ENCODE results near the gene KRTAP4-7. TPM values are rescaled to one million over a fixed set of nuclear protein-coding genes. Genes with fewer than 3 reads are reported as not detected.
A peak's percentile ranks its signal among the peaks of the same experiment; 100 is the strongest.
"Not testable (repeated sequence)": the region's sequence is repeated elsewhere in the genome, so short reads cannot be mapped to it uniquely, and the experiment has no call there.

Gene KRTAP4-7
- total RNA-seq, 1 experiment from 2014 or later: not detected

DNA sequence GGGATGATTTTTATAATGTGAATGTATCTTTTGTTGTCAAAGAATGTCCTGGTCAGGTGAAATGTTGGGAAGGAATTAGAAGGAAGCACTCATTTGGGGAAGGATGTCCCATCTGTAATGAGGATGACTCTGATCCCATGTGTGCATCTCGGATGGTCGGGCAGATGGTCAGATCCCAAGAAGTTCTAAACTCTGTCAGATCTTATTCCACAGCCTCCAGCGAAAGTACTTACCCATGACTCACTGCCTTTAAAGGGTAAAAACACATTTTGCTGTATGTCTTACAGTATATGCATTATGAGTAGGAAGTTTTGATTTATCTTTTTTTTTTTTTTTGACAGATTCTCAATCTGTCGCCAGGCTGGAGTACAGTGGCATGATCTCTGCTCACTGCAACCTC lies 34.8 kb downstream of the KRTAP4-7 start:
- POLR2A ChIA-PET: no interaction called here
- TF ChIP-seq, protein P1, sequence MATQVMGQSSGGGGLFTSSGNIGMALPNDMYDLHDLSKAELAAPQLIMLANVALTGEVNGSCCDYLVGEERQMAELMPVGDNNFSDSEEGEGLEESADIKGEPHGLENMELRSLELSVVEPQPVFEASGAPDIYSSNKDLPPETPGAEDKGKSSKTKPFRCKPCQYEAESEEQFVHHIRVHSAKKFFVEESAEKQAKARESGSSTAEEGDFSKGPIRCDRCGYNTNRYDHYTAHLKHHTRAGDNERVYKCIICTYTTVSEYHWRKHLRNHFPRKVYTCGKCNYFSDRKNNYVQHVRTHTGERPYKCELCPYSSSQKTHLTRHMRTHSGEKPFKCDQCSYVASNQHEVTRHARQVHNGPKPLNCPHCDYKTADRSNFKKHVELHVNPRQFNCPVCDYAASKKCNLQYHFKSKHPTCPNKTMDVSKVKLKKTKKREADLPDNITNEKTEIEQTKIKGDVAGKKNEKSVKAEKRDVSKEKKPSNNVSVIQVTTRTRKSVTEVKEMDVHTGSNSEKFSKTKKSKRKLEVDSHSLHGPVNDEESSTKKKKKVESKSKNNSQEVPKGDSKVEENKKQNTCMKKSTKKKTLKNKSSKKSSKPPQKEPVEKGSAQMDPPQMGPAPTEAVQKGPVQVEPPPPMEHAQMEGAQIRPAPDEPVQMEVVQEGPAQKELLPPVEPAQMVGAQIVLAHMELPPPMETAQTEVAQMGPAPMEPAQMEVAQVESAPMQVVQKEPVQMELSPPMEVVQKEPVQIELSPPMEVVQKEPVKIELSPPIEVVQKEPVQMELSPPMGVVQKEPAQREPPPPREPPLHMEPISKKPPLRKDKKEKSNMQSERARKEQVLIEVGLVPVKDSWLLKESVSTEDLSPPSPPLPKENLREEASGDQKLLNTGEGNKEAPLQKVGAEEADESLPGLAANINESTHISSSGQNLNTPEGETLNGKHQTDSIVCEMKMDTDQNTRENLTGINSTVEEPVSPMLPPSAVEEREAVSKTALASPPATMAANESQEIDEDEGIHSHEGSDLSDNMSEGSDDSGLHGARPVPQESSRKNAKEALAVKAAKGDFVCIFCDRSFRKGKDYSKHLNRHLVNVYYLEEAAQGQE (IDR thresholded peaks at IDR 0.05; ENCODE audit: insufficient read depth in 1 of 2, low read depth in 2 of 2, low read length in 1 of 2): no peak
- Histone ChIP-seq H3K27me3 (ENCODE audit: control insufficient read depth, insufficient read depth, low read length) (no peaks in the 10 kb centered on the region), H3K9me3 (ENCODE audit: control insufficient read depth, insufficient read depth, low read depth, low read length) (no peaks in the 10 kb centered on the region), H3K4me1 (ENCODE audit: control insufficient read depth, insufficient read depth, low read length) (no peaks in the 10 kb centered on the region), H3K27ac (ENCODE audit: low read length) (no peak overlapping the region), H3K4me3 (ENCODE audit: low read depth in 2 of 2, low read length in 2 of 2) (no peak overlapping the region), H3K36me3 (ENCODE audit: control insufficient read depth, insufficient read depth, low read length) (no peaks in the 10 kb centered on the region)
- DNase-seq (ENCODE audit: low read depth, low spot score) (no peak), ATAC-seq (no peak)
- no TSS peak for BruUV-seq (replicated peaks)
- CTCF ChIA-PET: no interaction called here
- in situ Hi-C loops (cut with HindIII; ENCODE audit: low pct_unique_long_range_greater_than_20kb, low sequenced_read_pairs): no loop called here
- intact Hi-C loops (cut with micrococcal nuclease; ENCODE audit: unreplicated experiment): no loop called here

DNA sequence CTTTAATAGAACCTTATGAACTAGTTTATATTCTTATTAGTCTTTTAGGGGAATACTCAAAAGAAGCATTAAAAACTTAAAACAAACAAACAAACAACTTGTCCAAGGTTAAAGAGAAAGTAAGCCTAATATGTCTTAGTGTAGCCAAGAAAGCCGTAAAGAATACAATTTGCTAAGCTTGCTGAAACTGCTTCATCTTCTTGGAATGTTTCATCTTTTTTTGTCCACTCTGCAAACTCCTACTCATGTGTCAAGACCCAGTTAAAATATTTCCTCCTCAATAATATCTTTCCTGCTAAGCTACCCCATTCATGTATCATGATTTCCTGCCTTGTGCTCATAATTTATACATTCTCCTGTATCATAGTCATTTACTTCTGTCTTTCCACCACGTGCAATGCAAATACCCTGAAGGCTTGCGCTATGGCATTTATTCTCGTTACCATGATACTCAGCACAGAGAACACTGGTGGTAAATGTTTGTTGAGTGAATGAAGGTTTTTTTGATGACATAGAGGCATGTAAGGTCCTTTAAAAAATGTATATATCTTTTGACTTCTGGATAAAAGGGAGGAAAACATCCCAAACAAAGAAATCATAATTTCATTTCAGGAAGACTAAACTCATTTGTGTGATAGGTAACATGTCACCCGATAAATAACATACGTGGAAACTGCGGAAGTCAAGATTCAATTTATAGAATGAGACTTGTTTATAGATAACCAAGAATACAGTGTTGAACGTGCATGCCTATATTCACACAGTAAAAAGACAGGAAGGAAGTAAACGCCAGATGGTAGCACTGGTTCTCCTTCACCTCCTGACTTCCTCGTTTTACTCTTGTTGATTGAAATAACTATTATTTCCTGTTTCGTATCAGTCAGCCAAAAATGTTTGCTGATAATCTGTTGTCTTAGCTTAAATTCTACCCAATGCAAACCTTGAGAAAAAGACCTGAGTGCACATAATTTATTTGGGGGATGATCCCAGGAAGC lies 36.0 kb downstream of the KRTAP4-7 start:
- H3K27ac ChIP-seq (ENCODE audit: low read length); POLR2A ChIA-PET; H3K36me3 ChIP-seq (ENCODE audit: control insufficient read depth, insufficient read depth, low read length); H3K4me1 ChIP-seq (ENCODE audit: control insufficient read depth, insufficient read depth, low read length); CTCF ChIA-PET; BruUV-seq (replicated peaks); H3K27me3 ChIP-seq (ENCODE audit: control insufficient read depth, insufficient read depth, low read length); H3K9me3 ChIP-seq (ENCODE audit: control insufficient read depth, insufficient read depth, low read depth, low read length); in situ Hi-C loops (cut with HindIII; ENCODE audit: low pct_unique_long_range_greater_than_20kb, low sequenced_read_pairs); H3K4me3 ChIP-seq (ENCODE audit: low read depth in 2 of 2, low read length in 2 of 2); DNase-seq (ENCODE audit: low read depth, low spot score); intact Hi-C loops (cut with micrococcal nuclease; ENCODE audit: unreplicated experiment): not testable (repeated sequence)
- ATAC-seq: 0 out of 2 replicates have a peak, but pooled peaks have one; percentile 48

DNA sequence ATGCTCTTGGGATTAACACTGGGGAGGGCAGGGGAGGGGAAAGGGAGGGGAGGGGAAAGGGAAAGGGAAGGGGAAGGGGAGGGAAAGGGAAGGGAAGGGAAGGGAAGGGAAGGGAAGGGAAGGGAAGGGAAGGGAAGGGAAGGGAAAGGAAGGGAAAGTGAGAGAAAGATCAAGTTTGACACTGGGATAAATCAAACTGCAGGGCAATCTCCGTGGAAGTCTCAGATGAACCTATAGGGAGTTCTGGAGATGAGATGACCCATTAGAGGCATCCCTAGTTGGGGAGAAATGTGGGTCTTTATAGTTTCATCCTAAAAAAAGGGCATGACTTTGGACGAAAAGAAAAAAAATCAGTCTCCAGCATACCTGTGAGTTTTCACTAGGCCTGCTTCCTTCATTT lies 37.8 kb downstream of the KRTAP4-7 start:
- Histone ChIP-seq H3K4me3 (ENCODE audit: low read depth in 2 of 2, low read length in 2 of 2) (no peak overlapping the region), H3K27ac (ENCODE audit: low read length) (no peak overlapping the region), H3K4me1 (ENCODE audit: control insufficient read depth, insufficient read depth, low read length) (no peaks in the 10 kb centered on the region), H3K36me3 (ENCODE audit: control insufficient read depth, insufficient read depth, low read length) (no peaks in the 10 kb centered on the region), H3K9me3 (ENCODE audit: control insufficient read depth, insufficient read depth, low read depth, low read length) (no peaks in the 10 kb centered on the region), H3K27me3 (ENCODE audit: control insufficient read depth, insufficient read depth, low read length) (no peaks in the 10 kb centered on the region)
- ChIA-PET POLR2A (no interaction called here), CTCF (no interaction called here)
- DNase-seq (ENCODE audit: low read depth, low spot score) (no peak), ATAC-seq (no peak)
- BruUV-seq (replicated peaks): no TSS peak
- TF ChIP-seq TCF7L2 (IDR thresholded peaks at IDR 0.05; ENCODE audit: low read depth, low read length) (no peak), SIN3A (IDR thresholded peaks at IDR 0.05; ENCODE audit: borderline replicate concordance, insufficient read depth, low read depth, low read length) (no peak), POLR2AphosphoS5 (IDR thresholded peaks at IDR 0.05; ENCODE audit: low read depth, low read length) (no peak)
- TF ChIP-seq, protein P1 (IDR thresholded peaks at IDR 0.05; ENCODE audit: insufficient read depth in 1 of 2, low read depth in 2 of 2, low read length in 1 of 2): no peak
- TF ChIP-seq, protein P2, sequence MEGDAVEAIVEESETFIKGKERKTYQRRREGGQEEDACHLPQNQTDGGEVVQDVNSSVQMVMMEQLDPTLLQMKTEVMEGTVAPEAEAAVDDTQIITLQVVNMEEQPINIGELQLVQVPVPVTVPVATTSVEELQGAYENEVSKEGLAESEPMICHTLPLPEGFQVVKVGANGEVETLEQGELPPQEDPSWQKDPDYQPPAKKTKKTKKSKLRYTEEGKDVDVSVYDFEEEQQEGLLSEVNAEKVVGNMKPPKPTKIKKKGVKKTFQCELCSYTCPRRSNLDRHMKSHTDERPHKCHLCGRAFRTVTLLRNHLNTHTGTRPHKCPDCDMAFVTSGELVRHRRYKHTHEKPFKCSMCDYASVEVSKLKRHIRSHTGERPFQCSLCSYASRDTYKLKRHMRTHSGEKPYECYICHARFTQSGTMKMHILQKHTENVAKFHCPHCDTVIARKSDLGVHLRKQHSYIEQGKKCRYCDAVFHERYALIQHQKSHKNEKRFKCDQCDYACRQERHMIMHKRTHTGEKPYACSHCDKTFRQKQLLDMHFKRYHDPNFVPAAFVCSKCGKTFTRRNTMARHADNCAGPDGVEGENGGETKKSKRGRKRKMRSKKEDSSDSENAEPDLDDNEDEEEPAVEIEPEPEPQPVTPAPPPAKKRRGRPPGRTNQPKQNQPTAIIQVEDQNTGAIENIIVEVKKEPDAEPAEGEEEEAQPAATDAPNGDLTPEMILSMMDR (IDR thresholded peaks at IDR 0.05): no peak
- in situ Hi-C loops (cut with HindIII; ENCODE audit: low pct_unique_long_range_greater_than_20kb, low sequenced_read_pairs) (no loop called here), intact Hi-C loops (cut with micrococcal nuclease; ENCODE audit: unreplicated experiment) (no loop called here)

DNA sequence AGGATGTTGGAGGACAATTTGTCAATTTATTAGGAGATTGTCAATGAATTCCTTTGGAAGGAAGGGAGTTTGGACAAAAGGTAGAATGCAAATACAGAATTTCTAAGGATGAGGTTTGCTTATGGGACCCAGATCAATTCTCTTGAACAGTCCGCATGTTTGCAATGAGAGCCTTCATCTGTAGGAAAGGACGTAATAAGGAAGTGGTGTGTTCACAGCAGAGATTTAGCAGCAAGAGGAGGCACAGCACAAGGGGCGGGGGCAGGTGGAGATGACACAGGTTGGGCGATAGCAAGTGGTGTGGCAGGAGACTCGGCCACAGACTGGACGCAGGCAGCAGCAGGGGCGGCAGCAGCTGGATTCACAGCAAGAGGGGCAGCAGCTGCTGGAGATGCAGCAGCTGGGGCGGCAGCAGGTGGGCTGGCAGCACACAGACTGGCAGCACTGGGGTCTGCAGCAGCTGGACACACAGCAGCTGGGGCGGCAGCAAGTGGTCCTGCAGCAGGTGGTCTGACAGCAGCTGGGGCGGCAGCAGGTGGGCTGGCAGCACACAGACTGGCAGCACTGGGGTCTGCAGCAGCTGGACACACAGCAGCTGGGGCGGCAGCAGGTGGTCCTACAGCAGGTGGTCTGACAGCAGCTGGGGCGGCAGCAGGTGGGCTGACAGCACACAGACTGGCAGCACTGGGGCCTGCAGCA lies 39.5 kb downstream of the KRTAP4-7 start:
- H3K4me3 ChIP-seq (ENCODE audit: low read depth in 2 of 2, low read length in 2 of 2); intact Hi-C loops (cut with micrococcal nuclease; ENCODE audit: unreplicated experiment); CTCF ChIA-PET; in situ Hi-C loops (cut with HindIII; ENCODE audit: low pct_unique_long_range_greater_than_20kb, low sequenced_read_pairs); DNase-seq (ENCODE audit: low read depth, low spot score); BruUV-seq (replicated peaks); H3K9me3 ChIP-seq (ENCODE audit: control insufficient read depth, insufficient read depth, low read depth, low read length); H3K27me3 ChIP-seq (ENCODE audit: control insufficient read depth, insufficient read depth, low read length); H3K4me1 ChIP-seq (ENCODE audit: control insufficient read depth, insufficient read depth, low read length); H3K27ac ChIP-seq (ENCODE audit: low read length); H3K36me3 ChIP-seq (ENCODE audit: control insufficient read depth, insufficient read depth, low read length); ATAC-seq; POLR2A ChIA-PET: not testable (repeated sequence)

All from Panc1 (cell line).